Natural killer cell (primary cell): ENCODE data around the gene ZC2HC1C. TPM values are rescaled to one million over a fixed set of nuclear protein-coding genes. Genes with fewer than 3 reads are reported as not detected.

ENCODE experiments used
- ATAC-seq, 3 donors: fragments of 150-1000 bp in 2 of 3; fragments of 200-7000 bp in 1 of 3; cut with Tn5 transposase; 1 replicate in 1 of 3; 2 replicates in 2 of 3; pipeline ENCODE4 v1.10.0; 2021; ENCODE audit warnings: mild to moderate bottlenecking in 2 of 3, moderate library complexity in 2 of 3
- DNase-seq, 2 donors: peaks; one replicate each; pipeline versions ENCODE4 v3.0.0 to v3.0.0-alpha.2; 2013 to 2021; ENCODE audit warnings: mixed read lengths in 1 of 2
- H3K27ac ChIP-seq: one replicate; pipeline ENCODE4 v1.5.1; 2013; ENCODE audit warnings: mild to moderate bottlenecking, low read length
- H3K27me3 ChIP-seq: one replicate; pipeline ENCODE4 v1.6.1; 2013; ENCODE audit warnings: low read length; ENCODE audit not compliant: control insufficient read depth, insufficient read depth
- H3K36me3 ChIP-seq: one replicate; pipeline ENCODE4 v1.6.1; 2013; ENCODE audit warnings: low read length; ENCODE audit not compliant: control insufficient read depth, insufficient read depth
- H3K4me1 ChIP-seq: one replicate; pipeline ENCODE4 v1.6.1; 2013; ENCODE audit warnings: low read length; ENCODE audit not compliant: control insufficient read depth, insufficient read depth
- H3K4me3 ChIP-seq: one replicate; pipeline ENCODE4 v1.5.1; 2013; ENCODE audit warnings: low read length
- H3K9me3 ChIP-seq: one replicate; pipeline ENCODE4 v1.6.1; 2013; ENCODE audit warnings: low read length; ENCODE audit not compliant: control insufficient read depth, insufficient read depth
- H3K27ac Mint-ChIP-seq, 2 donors: one replicate each; pipeline ENCODE4 v1.8.0; 2022; ENCODE audit warnings: mild to moderate bottlenecking in 2 of 2, mixed read lengths in 2 of 2, moderate library complexity in 1 of 2
- H3K27me3 Mint-ChIP-seq, 2 donors: one replicate each; pipeline ENCODE4 v1.8.0; 2022; ENCODE audit warnings: low read depth in 2 of 2, mixed read lengths in 2 of 2
- H3K36me3 Mint-ChIP-seq: one replicate; pipeline ENCODE4 v1.8.0; 2022; ENCODE audit warnings: mixed read lengths
- H3K4me1 Mint-ChIP-seq, 2 donors: one replicate each; pipeline ENCODE4 v1.8.0; 2022; ENCODE audit warnings: mixed read lengths in 2 of 2
- H3K4me3 Mint-ChIP-seq: one replicate; pipeline ENCODE4 v1.8.0; 2022; ENCODE audit warnings: mild to moderate bottlenecking, moderate library complexity, mixed read lengths
- H3K9me3 Mint-ChIP-seq, 2 donors: one replicate each; pipeline ENCODE4 v1.8.0; 2022; ENCODE audit warnings: mixed read lengths in 2 of 2
- CTCF ChIP-seq: fragments of 200-600 bp; IDR thresholded peaks from one replicate; pipeline ENCODE4 v1.8.0; 2022; ENCODE audit warnings: antibody characterized with exemption
- WGBS: methylation state at CpG from one replicate; pipeline ENCODE4 v1.1.7; 2013; ENCODE audit warnings: missing lambda C conversion rate; ENCODE audit not compliant: insufficient coverage; 5-methylcytosine and 5-hydroxymethylcytosine counted together
- intact Hi-C: fragments of 100-400 bp; cut with micrococcal nuclease; formaldehyde crosslinking; loops from one replicate; pipeline ENCODE4 v1.14.2; 2022
- total RNA-seq, 4 donors: library from RNA; stranded (reverse); fragments of 120-200 nt in 1 of 4; gene quantifications; one replicate each; pipeline versions ENCODE4 v1.2.3 to v1.2.4, GENCODE V29; 2013 to 2022

The ZC2HC1C gene
- total RNA-seq, 3 donors from 2014 or later (not counting 1 experiment from before 2014, with no cell fraction given), result 0.55 TPM; not detected in 2

- DNase-seq (no peak), ATAC-seq (no peak)
- intact Hi-C loops, result no loop called here
- WGBS, result 97% methylated on average over 2 of the region's 2 CpGs
- H3K4me1 ChIP-seq, result no peaks in the 10 kb centered on the region
- Mint-ChIP-seq H3K4me1 (no peaks in the 10 kb centered on the region), H3K36me3 (peaks cover 9% of the 10 kb centered on the region), H3K4me3 (no peak overlapping the region), H3K9me3 (no peaks in the 10 kb centered on the region), H3K27ac (no peak overlapping the region), H3K27me3 (no peaks in the 10 kb centered on the region)
- no peak overlapping the region for H3K4me3 ChIP-seq
- no peak overlapping the region for H3K27ac ChIP-seq
- no peak for TF ChIP-seq CTCF
- H3K9me3 ChIP-seq, result no peaks in the 10 kb centered on the region
- peaks cover 27% of the 10 kb centered on the region for H3K36me3 ChIP-seq
- no peaks in the 10 kb centered on the region for H3K27me3 ChIP-seq
Measured at GRCh38 chr14:75025876-75026275, 43.6 kb upstream of the ZC2HC1C start.

DNA sequence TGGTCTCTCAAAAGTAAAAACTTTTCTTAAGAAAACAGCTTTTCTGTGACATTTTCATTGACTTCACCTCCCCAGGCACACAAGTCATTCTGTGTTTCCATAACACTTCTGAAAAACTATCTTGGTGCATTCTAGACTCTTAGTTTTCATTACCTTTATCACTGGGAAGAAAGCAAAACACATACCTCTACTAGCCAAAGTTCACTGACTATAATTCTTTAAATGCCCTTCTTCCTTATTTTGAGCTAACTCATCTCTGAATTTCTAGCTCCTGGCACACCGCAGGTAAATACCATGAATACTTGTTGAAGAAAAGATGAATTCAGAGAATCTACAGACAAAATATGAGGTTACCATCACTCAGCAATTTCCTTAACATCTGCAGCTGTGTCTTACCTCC is 39.3 kb upstream of the ZC2HC1C start:
- Mint-ChIP-seq H3K4me1 (no peaks in the 10 kb centered on the region), H3K4me3 (no peak overlapping the region), H3K27ac (no peak overlapping the region), H3K9me3 (no peaks in the 10 kb centered on the region), H3K36me3 (peaks cover 12% of the 10 kb centered on the region), H3K27me3 (no peaks in the 10 kb centered on the region)
- H3K27me3 ChIP-seq, result no peaks in the 10 kb centered on the region
- no peak for ATAC-seq
- no peak overlapping the region for H3K4me3 ChIP-seq
- no peak for TF ChIP-seq CTCF
- no peak overlapping the region for H3K27ac ChIP-seq
- peaks cover 26% of the 10 kb centered on the region for H3K36me3 ChIP-seq
- WGBS, result 0% methylated on average over 1 of the region's 1 CpG
- H3K9me3 ChIP-seq, result no peaks in the 10 kb centered on the region
- DNase-seq, result no peak
- intact Hi-C loops, result no loop called here
- H3K4me1 ChIP-seq, result no peaks in the 10 kb centered on the region

- intact Hi-C loops, result no loop called here
- Mint-ChIP-seq H3K27ac (no peak overlapping the region), H3K4me3 (no peak overlapping the region), H3K9me3 (no peaks in the 10 kb centered on the region), H3K36me3 (peaks cover 12% of the 10 kb centered on the region), H3K4me1 (no peaks in the 10 kb centered on the region), H3K27me3 (no peaks in the 10 kb centered on the region)
- DNase-seq, result no peak
- no peak overlapping the region for H3K4me3 ChIP-seq
- H3K9me3 ChIP-seq, result no peaks in the 10 kb centered on the region
- peaks cover 27% of the 10 kb centered on the region for H3K36me3 ChIP-seq
- no peak for ATAC-seq
- no peak overlapping the region for H3K27ac ChIP-seq
- H3K4me1 ChIP-seq, result no peaks in the 10 kb centered on the region
- 98% methylated on average over 2 of the region's 2 CpGs for WGBS
- no peak for TF ChIP-seq CTCF
- H3K27me3 ChIP-seq, result no peaks in the 10 kb centered on the region
Measured at GRCh38 chr14:75032939-75033338, 36.5 kb upstream of the ZC2HC1C start.

DNA sequence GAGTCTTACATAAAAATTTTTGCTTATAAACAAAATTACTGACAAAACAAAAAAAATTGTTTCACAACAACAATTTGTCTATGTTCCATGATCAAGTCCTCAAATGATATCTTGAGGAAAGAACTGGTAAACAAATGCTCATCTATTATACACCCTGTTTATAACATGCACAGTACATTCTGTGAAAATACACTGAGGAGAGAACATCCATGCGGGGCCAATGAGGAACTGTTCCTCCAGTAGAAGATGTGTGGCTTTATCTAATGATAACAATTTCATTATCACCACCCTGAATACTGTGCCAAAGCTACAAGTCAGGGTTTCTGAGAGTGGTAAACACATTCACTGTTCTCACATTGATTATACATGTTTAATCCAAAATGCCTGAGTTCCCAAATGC is 28.9 kb upstream of the ZC2HC1C start:
- ATAC-seq (no peak), DNase-seq (no peak)
- intact Hi-C loops, result no loop called here
- H3K36me3 Mint-ChIP-seq, result no peaks in the 10 kb centered on the region
- no peak for TF ChIP-seq CTCF
- Histone ChIP-seq H3K27me3 (no peaks in the 10 kb centered on the region), H3K4me3 (no peak overlapping the region), H3K9me3 (no peaks in the 10 kb centered on the region), H3K4me1 (no peaks in the 10 kb centered on the region), H3K27ac (no peak overlapping the region), H3K36me3 (peaks cover 12% of the 10 kb centered on the region)
- WGBS, result no CpG with 5 or more reads among the region's 1 CpG
- no peak overlapping the region for H3K27ac Mint-ChIP-seq
- H3K4me1 Mint-ChIP-seq, result peaks cover 0 to 12% of the 10 kb centered on the region in 2 donors
- no peaks in the 10 kb centered on the region for H3K9me3 Mint-ChIP-seq
- no peaks in the 10 kb centered on the region for H3K27me3 Mint-ChIP-seq
- no peak overlapping the region for H3K4me3 Mint-ChIP-seq
